GM20000 (cell line): ENCODE results near the gene CACNG5.

Experiments
- DNase-seq: peaks from one replicate; pipeline ENCODE4 v3.0.0; 2012; ENCODE audit warnings: low spot score
- CTCF ChIP-seq: IDR thresholded peaks from 2 replicates; pipeline ENCODE4 v1.5.1; 2012; ENCODE audit warnings: mild to moderate bottlenecking, control low read depth; ENCODE audit errors: extremely low read depth, missing control alignments

CACNG5 gene

GRCh38 chr17:66793814-66794213 lies 41.1 kb upstream of the CACNG5 start:
- DNase-seq = no peak
- TF ChIP-seq CTCF = no peak

- no peak for TF ChIP-seq CTCF
Observed at GRCh38 chr17:66795486-66795885, 39.4 kb upstream of the CACNG5 start.

GRCh38 chr17:66799849-66800537 lies 34.9 kb upstream of the CACNG5 start:
- DNase-seq = no peak
- TF ChIP-seq CTCF = no peak

More at GRCh38 chr17:66795486-66795885, 39.4 kb upstream of the CACNG5 start:
- DNase-seq = no peak

GRCh38 chr17:66803474-66803951 lies 31.4 kb upstream of the CACNG5 start:
- no peak for TF ChIP-seq CTCF
- no peak for DNase-seq

GRCh38 chr17:66805567-66805966 lies 29.4 kb upstream of the CACNG5 start:
- DNase-seq = no peak
- TF ChIP-seq CTCF = no peak

GRCh38 chr17:66807182-66807581 lies 27.7 kb upstream of the CACNG5 start:
- TF ChIP-seq CTCF = no peak
- no peak for DNase-seq

GRCh38 chr17:66809408-66809807 lies 25.5 kb upstream of the CACNG5 start:
- no peak for TF ChIP-seq CTCF
- no peak for DNase-seq
